Neural progenitor cell (in vitro differentiated cells): ENCODE measurements around the gene KNDC1. TPM values are rescaled to one million over a fixed set of nuclear protein-coding genes. Genes with fewer than 3 reads are reported as not detected.

Source experiments
- DNase-seq: peaks from one replicate; pipeline ENCODE4 v3.0.0-alpha.2; 2016; ENCODE audit warnings: low spot score
- H2AFZ ChIP-seq: fragments of 200-600 bp; sonication (generic); replicated peaks from 2 replicates; pipeline ENCODE4 v1.6.1; 2016; ENCODE audit warnings: antibody characterized with exemption
- H3F3A ChIP-seq: fragments of 200-600 bp; sonication (generic); 2 replicates; pipeline ENCODE4 v1.6.1; 2016; ENCODE audit warnings: antibody characterized with exemption, low read depth
- H3K27ac ChIP-seq: fragments of 200-600 bp; sonication (generic); 2 replicates; pipeline ENCODE4 v1.5.1; 2016; ENCODE audit warnings: mild to moderate bottlenecking
- H3K27me3 ChIP-seq: fragments of 200-600 bp; sonication (generic); 2 replicates; pipeline ENCODE4 v1.6.1; 2016; ENCODE audit warnings: mild to moderate bottlenecking, moderate library complexity
- H3K36me3 ChIP-seq: fragments of 200-600 bp; sonication (generic); 2 replicates; pipeline ENCODE4 v1.5.1; 2016
- H3K4me1 ChIP-seq: fragments of 200-600 bp; sonication (generic); 2 replicates; pipeline ENCODE4 v1.6.1; 2016; ENCODE audit warnings: mixed run types
- H3K4me2 ChIP-seq: fragments of 200-600 bp; sonication (generic); 2 replicates; pipeline ENCODE4 v1.6.1; 2016
- H3K4me3 ChIP-seq: fragments of 200-600 bp; sonication (generic); 2 replicates; pipeline ENCODE4 v1.5.1; 2016
- H3K79me2 ChIP-seq: fragments of 200-600 bp; sonication (generic); 2 replicates; pipeline ENCODE4 v1.6.1; 2016; ENCODE audit warnings: low read depth
- H3K9ac ChIP-seq: fragments of 200-600 bp; sonication (generic); 2 replicates; pipeline ENCODE4 v1.6.1; 2016
- H3K9me3 ChIP-seq: fragments of 200-600 bp; sonication (generic); 2 replicates; pipeline ENCODE4 v1.5.1; 2016; ENCODE audit warnings: low read depth
- H4K20me1 ChIP-seq: fragments of 200-600 bp; sonication (generic); 2 replicates; pipeline ENCODE4 v1.6.1; 2016; ENCODE audit warnings: low read depth
- H3K27ac Mint-ChIP-seq: 3 replicates; pipeline ENCODE4 v1.8.0; 2021; ENCODE audit warnings: mixed read lengths
- H3K27me3 Mint-ChIP-seq: 2 replicates; pipeline ENCODE4 v1.8.0; 2022; ENCODE audit warnings: low read depth, mild to moderate bottlenecking, inconsistent platforms, moderate library complexity, mixed read lengths; ENCODE audit not compliant: insufficient read depth
- H3K36me3 Mint-ChIP-seq: 3 replicates; pipeline ENCODE4 v1.8.0; 2021; ENCODE audit warnings: mixed read lengths
- H3K4me1 Mint-ChIP-seq: 3 replicates; pipeline ENCODE4 v1.8.0; 2021; ENCODE audit warnings: mixed read lengths
- H3K4me3 Mint-ChIP-seq: 3 replicates; pipeline ENCODE4 v1.8.0; 2021; ENCODE audit warnings: mild to moderate bottlenecking, moderate library complexity, mixed read lengths
- H3K9me3 Mint-ChIP-seq: 3 replicates; pipeline ENCODE4 v1.8.0; 2020; ENCODE audit warnings: mixed read lengths
- EZH2 ChIP-seq: fragments of 200-600 bp; sonication (generic); IDR thresholded peaks from 2 replicates; pipeline ENCODE4 v1.6.1; 2017; ENCODE audit warnings: antibody characterized with exemption, mild to moderate bottlenecking, moderate library complexity
- EZH2phosphoT487 ChIP-seq: fragments of 200-600 bp; sonication (generic); IDR thresholded peaks from 2 replicates; pipeline ENCODE4 v1.6.1; 2017; ENCODE audit warnings: antibody characterized with exemption
- total RNA-seq: library from RNA; depleted of rRNA; stranded (reverse); fragments of >200 nt; gene quantifications from 2 replicates; pipeline ENCODE4 v1.2.3, GENCODE V29; 2015; ENCODE audit warnings: low replicate concordance
- TF ChIP-seq, protein P1 (sequence below): fragments of 200-600 bp; sonication (generic); IDR thresholded peaks from 2 replicates; pipeline ENCODE4 v1.5.1; 2017; ENCODE audit warnings: antibody characterized with exemption, mild to moderate bottlenecking

The KNDC1 gene
- total RNA-seq, 1 donor from 2014 or later: 1.8 TPM

- Histone ChIP-seq H3K9ac (no peak overlapping the region), H3K4me3 (no peak overlapping the region), H3K27ac (no peak overlapping the region), H3K9me3 (no peaks in the 10 kb centered on the region), H3F3A (peaks cover 13% of the 10 kb centered on the region), H4K20me1 (no peaks in the 10 kb centered on the region), H2AFZ (no peak overlapping the region), H3K4me2 (no peak overlapping the region), H3K4me1 (peaks cover 30% of the 10 kb centered on the region), H3K79me2 (no peaks in the 10 kb centered on the region), H3K36me3 (no peaks in the 10 kb centered on the region), H3K27me3 (peaks cover 35% of the 10 kb centered on the region)
- Mint-ChIP-seq H3K9me3 (peaks cover 3% of the 10 kb centered on the region), H3K4me1 (peaks cover 21% of the 10 kb centered on the region), H3K4me3 (peak overlapping the region; percentile 62), H3K27me3 (peaks cover 32% of the 10 kb centered on the region), H3K27ac (peak overlapping the region; percentile 55), H3K36me3 (no peaks in the 10 kb centered on the region)
- DNase-seq: no peak
- TF ChIP-seq, protein P1, sequence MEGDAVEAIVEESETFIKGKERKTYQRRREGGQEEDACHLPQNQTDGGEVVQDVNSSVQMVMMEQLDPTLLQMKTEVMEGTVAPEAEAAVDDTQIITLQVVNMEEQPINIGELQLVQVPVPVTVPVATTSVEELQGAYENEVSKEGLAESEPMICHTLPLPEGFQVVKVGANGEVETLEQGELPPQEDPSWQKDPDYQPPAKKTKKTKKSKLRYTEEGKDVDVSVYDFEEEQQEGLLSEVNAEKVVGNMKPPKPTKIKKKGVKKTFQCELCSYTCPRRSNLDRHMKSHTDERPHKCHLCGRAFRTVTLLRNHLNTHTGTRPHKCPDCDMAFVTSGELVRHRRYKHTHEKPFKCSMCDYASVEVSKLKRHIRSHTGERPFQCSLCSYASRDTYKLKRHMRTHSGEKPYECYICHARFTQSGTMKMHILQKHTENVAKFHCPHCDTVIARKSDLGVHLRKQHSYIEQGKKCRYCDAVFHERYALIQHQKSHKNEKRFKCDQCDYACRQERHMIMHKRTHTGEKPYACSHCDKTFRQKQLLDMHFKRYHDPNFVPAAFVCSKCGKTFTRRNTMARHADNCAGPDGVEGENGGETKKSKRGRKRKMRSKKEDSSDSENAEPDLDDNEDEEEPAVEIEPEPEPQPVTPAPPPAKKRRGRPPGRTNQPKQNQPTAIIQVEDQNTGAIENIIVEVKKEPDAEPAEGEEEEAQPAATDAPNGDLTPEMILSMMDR: no peak
- TF ChIP-seq EZH2phosphoT487 (no peak), EZH2 (no peak)
Observed at GRCh38 chr10:133242611-133243356, 82.8 kb downstream of the KNDC1 start.

DNA sequence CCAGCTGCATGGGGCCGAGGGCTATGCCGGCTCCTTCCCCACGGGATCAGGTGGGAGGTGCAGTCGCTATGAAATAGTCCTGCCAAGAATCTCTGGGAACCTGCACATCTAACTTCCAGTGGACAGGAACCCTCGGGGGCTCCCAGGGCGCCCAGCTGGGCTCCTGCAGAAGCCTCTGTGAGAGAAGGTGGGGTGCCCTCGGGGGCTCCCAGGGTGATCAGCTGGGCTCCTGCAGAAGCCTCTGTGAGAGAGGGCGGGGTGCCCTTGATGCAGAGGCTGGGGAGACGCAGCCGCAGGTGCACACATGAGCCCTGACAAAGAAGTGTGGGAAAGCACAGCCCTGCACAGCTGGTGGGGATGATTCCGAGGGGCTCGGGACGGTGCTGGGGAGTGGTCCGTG lies 83.6 kb downstream of the KNDC1 start:
- Histone ChIP-seq H4K20me1 (no peaks in the 10 kb centered on the region), H3K9ac (no peak overlapping the region), H3K9me3 (no peaks in the 10 kb centered on the region), H3K4me1 (peaks cover 22% of the 10 kb centered on the region), H3K27me3 (peaks cover 27% of the 10 kb centered on the region), H3K79me2 (no peaks in the 10 kb centered on the region), H3K36me3 (no peaks in the 10 kb centered on the region), H2AFZ (no peak overlapping the region), H3K4me3 (no peak overlapping the region), H3K27ac (no peak overlapping the region), H3K4me2 (no peak overlapping the region), H3F3A (peaks cover 9% of the 10 kb centered on the region)
- Mint-ChIP-seq H3K36me3 (no peaks in the 10 kb centered on the region), H3K27ac (no peak overlapping the region), H3K4me3 (no peak overlapping the region), H3K27me3 (peaks cover 25% of the 10 kb centered on the region), H3K4me1 (peaks cover 17% of the 10 kb centered on the region), H3K9me3 (peaks cover 3% of the 10 kb centered on the region)
- TF ChIP-seq EZH2phosphoT487 (no peak), EZH2 (no peak)
- TF ChIP-seq, protein P1: no peak
- no peak for DNase-seq

GRCh38 chr10:133245439-133246235 lies 85.6 kb downstream of the KNDC1 start:
- no peak overlapping the region for H3K4me2 ChIP-seq
- no peak overlapping the region for H2AFZ ChIP-seq
- H3K4me1 Mint-ChIP-seq: peaks cover 22% of the 10 kb centered on the region
- no peak overlapping the region for H3K9ac ChIP-seq
- H4K20me1 ChIP-seq: no peaks in the 10 kb centered on the region
- H3K36me3 Mint-ChIP-seq: no peaks in the 10 kb centered on the region
- H3F3A ChIP-seq: peaks cover 4% of the 10 kb centered on the region
- no peaks in the 10 kb centered on the region for H3K36me3 ChIP-seq
- peaks cover 17% of the 10 kb centered on the region for H3K4me1 ChIP-seq
- no peak overlapping the region for H3K4me3 Mint-ChIP-seq
- no peak overlapping the region for H3K27ac Mint-ChIP-seq
- DNase-seq: peak; percentile 42
- H3K9me3 Mint-ChIP-seq: no peaks in the 10 kb centered on the region
- H3K27me3 ChIP-seq: peaks cover 10% of the 10 kb centered on the region
- no peaks in the 10 kb centered on the region for H3K9me3 ChIP-seq
- H3K27ac ChIP-seq: no peak overlapping the region
- no peaks in the 10 kb centered on the region for H3K79me2 ChIP-seq
- TF ChIP-seq EZH2phosphoT487: no peak
- TF ChIP-seq EZH2: no peak
- TF ChIP-seq, protein P1: no peak
- peaks cover 19% of the 10 kb centered on the region for H3K27me3 Mint-ChIP-seq
- no peak overlapping the region for H3K4me3 ChIP-seq
